GM18861 (cell line): ENCODE results near the gene LHX5.

ENCODE experiments used
- ATAC-seq: cut with Tn5 transposase; IDR thresholded peaks from one replicate; pipeline ENCODE4 v1.9.1; 2021; ENCODE audit not compliant: unreplicated experiment

LHX5 gene

DNA sequence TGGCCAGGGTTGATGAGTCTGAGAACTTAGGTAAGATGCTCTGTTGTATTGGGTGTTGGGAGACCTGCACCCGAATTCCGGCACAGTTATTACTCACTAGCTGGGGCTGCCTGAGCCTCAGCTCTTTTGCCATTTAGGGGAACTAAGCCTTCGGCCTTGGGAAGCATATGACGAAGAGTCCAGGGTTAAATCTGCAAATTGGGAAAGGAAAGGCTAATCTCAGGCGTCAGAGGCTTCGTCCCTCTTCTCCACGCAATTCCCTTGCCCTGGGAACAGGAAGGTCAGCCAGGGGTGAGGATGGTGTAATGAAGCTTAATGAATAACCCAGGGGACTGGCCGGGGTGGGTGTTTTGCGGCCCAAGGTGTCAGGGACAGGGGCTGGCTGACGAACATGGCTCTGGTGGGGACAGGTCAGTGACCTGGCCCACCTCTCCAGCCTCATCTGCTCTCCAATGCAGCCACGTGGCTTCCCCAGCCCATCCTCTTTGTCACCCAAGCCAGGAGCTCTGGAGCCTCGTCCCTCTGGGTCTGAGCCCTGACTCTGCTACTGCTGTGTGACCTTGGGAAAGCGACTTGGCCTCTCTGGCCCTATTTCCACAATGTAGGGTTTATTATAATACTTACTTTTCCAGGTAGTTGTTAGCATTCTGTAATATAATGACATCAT lies 53.3 kb downstream of the LHX5 start:
- no peak for ATAC-seq

DNA sequence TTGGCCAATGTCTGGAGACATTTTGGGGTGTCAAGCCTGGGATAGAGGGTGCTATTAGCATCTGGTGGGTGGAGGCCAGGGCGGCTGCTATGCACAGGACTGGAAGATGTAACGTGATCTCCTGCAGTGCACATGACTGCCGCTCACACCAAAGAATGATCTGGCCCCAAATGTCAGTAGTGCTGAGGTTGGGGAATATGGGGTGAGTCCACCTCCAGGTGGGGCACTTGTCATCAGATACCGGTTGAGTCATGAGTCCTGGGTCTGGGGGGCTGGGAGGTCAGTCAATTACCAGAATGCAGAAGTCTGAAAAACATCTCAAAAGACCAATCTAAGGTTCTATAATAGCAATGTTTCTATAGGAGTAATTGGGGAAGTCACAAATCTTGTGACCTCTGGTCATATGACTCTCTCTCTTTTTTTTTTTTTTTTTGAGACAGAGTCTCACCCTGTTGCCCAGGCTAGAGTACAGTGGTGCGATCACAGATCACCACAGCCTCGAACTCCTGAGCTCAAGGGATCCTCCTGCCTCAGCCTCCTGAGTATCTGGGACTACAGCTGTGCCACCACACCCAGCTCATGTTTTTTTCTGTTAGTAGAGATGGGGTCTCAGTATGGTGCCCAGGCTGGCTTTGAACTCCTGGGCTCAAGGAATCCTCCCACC lies 55.4 kb downstream of the LHX5 start:
- no peak for ATAC-seq

DNA sequence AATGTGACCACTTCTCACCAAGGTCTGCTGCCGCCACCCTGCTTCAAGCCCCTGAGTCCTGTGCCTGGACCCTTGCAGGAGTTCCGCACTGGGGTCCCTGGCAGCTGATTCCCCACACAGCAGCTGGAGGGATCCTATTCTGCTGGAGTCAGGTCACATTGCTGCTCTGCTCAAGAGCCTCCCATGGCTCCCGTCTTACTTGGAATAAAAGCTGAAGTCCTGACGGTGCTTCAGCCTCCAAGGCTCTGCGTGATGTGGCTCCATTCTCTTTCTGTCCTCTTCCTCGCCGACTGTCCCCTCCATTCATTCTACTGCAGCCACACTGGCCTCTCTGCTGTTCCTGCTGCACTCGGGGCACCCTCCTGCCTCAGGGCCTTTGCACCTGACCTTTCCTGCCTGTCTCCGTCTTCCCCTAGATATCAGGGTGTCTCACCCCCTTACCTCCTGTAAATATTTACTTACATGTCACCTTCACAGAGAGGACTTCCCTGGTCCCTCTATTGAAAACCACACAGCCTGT lies 57.1 kb downstream of the LHX5 start:
- no peak for ATAC-seq

DNA sequence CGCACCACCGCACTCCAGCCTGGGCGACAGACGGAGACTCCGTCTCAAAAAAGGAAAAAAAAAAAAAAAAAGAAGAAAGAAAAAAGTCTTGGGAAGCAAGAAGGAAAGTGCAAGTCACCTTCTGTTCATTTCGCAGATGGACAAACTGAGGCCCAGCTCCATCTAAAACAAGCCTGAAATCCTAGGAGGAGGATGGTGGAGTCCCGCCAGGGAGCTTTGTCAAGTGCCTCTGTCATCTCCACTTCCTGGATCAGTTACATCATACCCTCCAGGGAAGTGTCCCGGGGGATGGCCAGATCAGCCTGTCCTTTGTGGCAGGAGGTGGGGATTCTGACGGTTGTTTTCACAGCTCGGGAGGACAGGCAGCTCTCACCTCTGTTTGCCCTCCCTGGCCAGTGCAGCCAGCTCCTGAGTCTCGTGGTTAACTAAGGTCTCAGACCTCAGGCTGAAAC lies 58.2 kb downstream of the LHX5 start:
- no peak for ATAC-seq
